Kidney (tissue), 14 donors: Measurements from ENCODE around the gene USF2. TPM values are rescaled to one million over a fixed set of nuclear protein-coding genes. Genes with fewer than 3 reads are reported as not detected.
A peak's percentile ranks its signal among the peaks of the same experiment; 100 is the strongest.

Experiments
- DNase-seq, 5 donors: peaks; one replicate each; pipeline ENCODE4 v3.0.0-alpha.2; 2013 to 2020
- FAIRE-seq: peaks from 2 replicates; lab custom pipeline; 2012; peaks lifted over from hg19 to GRCh38; lab: Jason Lieb, UNC
- H3K27ac ChIP-seq, 2 donors: one replicate each; pipeline ENCODE4 v1.7.0; 2013; ENCODE audit warnings: low read depth in 2 of 2, low read length in 2 of 2, inconsistent platforms in 1 of 2
- H3K27me3 ChIP-seq: one replicate; pipeline ENCODE4 v1.7.1; 2013; ENCODE audit warnings: low read length, inconsistent platforms; ENCODE audit not compliant: control insufficient read depth, insufficient read depth
- H3K36me3 ChIP-seq, 3 donors: one replicate each; pipeline versions ENCODE4 v1.7.0 to v1.7.1; 2013; ENCODE audit warnings: low read length in 3 of 3, control low read depth in 1 of 3, inconsistent platforms in 1 of 3; ENCODE audit not compliant: insufficient read depth in 3 of 3, control insufficient read depth in 2 of 3
- H3K4me1 ChIP-seq, 3 donors: one replicate each; pipeline versions ENCODE4 v1.7.0 to v1.7.1; 2013; ENCODE audit warnings: low read length in 3 of 3, inconsistent platforms in 1 of 3, low read depth in 1 of 3; ENCODE audit not compliant: control insufficient read depth in 2 of 3, insufficient read depth in 2 of 3
- H3K4me3 ChIP-seq, 3 donors: one replicate each; pipeline versions ENCODE4 v1.7.0 to v1.8.1; 2013; ENCODE audit warnings: low read length in 3 of 3, control low read depth in 1 of 3, inconsistent platforms in 1 of 3
- H3K9ac ChIP-seq, 3 donors: one replicate each; pipeline versions ENCODE4 v1.7.0 to v1.7.1; 2013; ENCODE audit warnings: low read length in 3 of 3, control low read depth in 1 of 3, inconsistent platforms in 1 of 3
- H3K9me3 ChIP-seq, 3 donors: one replicate each; pipeline versions ENCODE4 v1.7.0 to v1.7.1; 2013; ENCODE audit warnings: low read length in 3 of 3, control low read depth in 1 of 3, inconsistent platforms in 1 of 3; ENCODE audit not compliant: control insufficient read depth in 2 of 3, insufficient read depth in 1 of 3
- CTCF ChIP-seq: IDR thresholded peaks from 3 replicates; pipeline ENCODE4 v1.5.1; 2012; ENCODE audit warnings: mild to moderate bottlenecking, moderate library complexity, borderline replicate concordance; ENCODE audit not compliant: insufficient read depth; ENCODE audit errors: extremely low read depth
- intact Hi-C: fragments of 100-400 bp; cut with DNase I; formaldehyde crosslinking; loops from one replicate; pipeline ENCODE4 v1.11.1; 2022
- polyA plus RNA-seq: library from polyadenylated mRNA; stranded (reverse); fragments of 350-450 nt; fragmentation: Illumina TruSeq; extraction: RNeasy Lipid Tissue Mini Kit (QIAGEN cat#74804); gene quantifications from one replicate; pipeline ENCODE4 v1.2.3, GENCODE V29; 2014; ENCODE audit warnings: low read depth, low replicate concordance; ENCODE audit not compliant: insufficient read depth
- total RNA-seq: library from RNA; stranded (reverse); fragmentation: NEBNext Ultra II Directional; extraction: Animal tissue kit (Norgen Biotek cat#: 25700); gene quantifications from one replicate; pipeline ENCODE4 v1.2.1, GENCODE V29; 2021
- donor health status: control.
- donor health status: control.
- donor health status: control.
- donor health status: control.
- donor health status: control.
- donor health status: DM: yes; HTN: yes; CAD: no.
- donor health status: Normal renal cell carcinoma (clear cell type).

Gene USF2
- total and polyA plus RNA-seq, 2 donors from 2014 or later: 82.8 to 118 TPM

GRCh38 chr19:35249848-35250711 is 18.7 kb upstream of the USF2 start:
- TF ChIP-seq CTCF: no peak
- DNase-seq (peak in 2 of 5 donors; percentile 48 to 76), FAIRE-seq (no peak)
- H3K27ac ChIP-seq: no peak overlapping the region
- peak overlapping the region in 1 of 3 donors; percentile 81 for H3K9ac ChIP-seq
- intact Hi-C loops: no loop called here
- H3K36me3 ChIP-seq: peaks cover 0 to under 1% (median 0%) of the 10 kb centered on the region in 3 donors
- H3K4me1 ChIP-seq: peaks cover 0 to 4% (median 0%) of the 10 kb centered on the region in 3 donors
- no peaks in the 10 kb centered on the region for H3K27me3 ChIP-seq
- no peaks in the 10 kb centered on the region for H3K9me3 ChIP-seq
- peak overlapping the region; percentile 79 to 91 (median 84) for H3K4me3 ChIP-seq

- Histone ChIP-seq H3K9ac (no peak overlapping the region), H3K36me3 (peaks cover 0 to 7% (median 0%) of the 10 kb centered on the region in 3 donors), H3K4me3 (no peak overlapping the region), H3K27ac (no peak overlapping the region), H3K9me3 (no peaks in the 10 kb centered on the region), H3K27me3 (no peaks in the 10 kb centered on the region), H3K4me1 (peaks cover 0 to 4% (median 0%) of the 10 kb centered on the region in 3 donors)
- DNase-seq: no peak
- TF ChIP-seq CTCF: no peak
- FAIRE-seq: no peak
- intact Hi-C loops: no loop called here
These were observed 17.3 kb upstream of the USF2 start for GRCh38 chr19:35251456-35251855.

- intact Hi-C loops: no loop called here
- no peak overlapping the region for H3K4me3 ChIP-seq
- DNase-seq (no peak), FAIRE-seq (no peak)
- peaks cover 0 to 7% (median 0%) of the 10 kb centered on the region in 3 donors for H3K4me1 ChIP-seq
- TF ChIP-seq CTCF: no peak
- peaks cover 0 to 7% (median 0%) of the 10 kb centered on the region in 3 donors for H3K36me3 ChIP-seq
- H3K9me3 ChIP-seq: no peaks in the 10 kb centered on the region
- H3K9ac ChIP-seq: no peak overlapping the region
- no peaks in the 10 kb centered on the region for H3K27me3 ChIP-seq
- H3K27ac ChIP-seq: no peak overlapping the region
These were observed 15.2 kb upstream of the USF2 start for GRCh38 chr19:35253316-35254286.
